GM12864 (cell line): Measurements from ENCODE around the gene OR6A2.

Experiments used
- DNase-seq: peaks from one replicate; pipeline ENCODE4 v3.0.0-alpha.2; 2011; ENCODE audit warnings: low read depth
- H3K4me3 ChIP-seq: 2 replicates; pipeline ENCODE4 v1.5.1; 2011; ENCODE audit warnings: mild to moderate bottlenecking, low read depth, low read length, control low read depth
- CTCF ChIP-seq: IDR thresholded peaks from 2 replicates; pipeline ENCODE4 v1.5.1; 2011; ENCODE audit warnings: low read depth, mild to moderate bottlenecking, moderate library complexity, low read length, control low read depth, inconsistent platforms; ENCODE audit errors: missing control alignments

Gene OR6A2

GRCh38 chr11:6799402-6799801, at the start of gene OR6A2:
OR6A2 (minus strand) TSS chr11:6799689; CDS start chr11:6795708, 3,981 bp downstream.
- DNase-seq = no peak
- no peak within 1 kb of the TSS for H3K4me3 ChIP-seq
- TF ChIP-seq CTCF = no peak

GRCh38 chr11:6845383-6845782, 45.9 kb upstream of the OR6A2 start, which contains the start of gene OR10A5:
OR10A5 (plus strand) TSS chr11:6845683; CDS start chr11:6845683, 0 bp downstream.
- TF ChIP-seq CTCF = no peak
- H3K4me3 ChIP-seq = no peak within 1 kb of the TSS
- no peak for DNase-seq

- H3K4me3 ChIP-seq = no peak overlapping the region
- no peak for TF ChIP-seq CTCF
- no peak for DNase-seq
These were observed 44.9 kb upstream of the OR6A2 start for GRCh38 chr11:6844356-6844755.

- no peak for TF ChIP-seq CTCF
- no peak overlapping the region for H3K4me3 ChIP-seq
- DNase-seq = no peak
These were observed 44.2 kb upstream of the OR6A2 start for GRCh38 chr11:6843670-6844069.

GRCh38 chr11:6841694-6842093, 42.2 kb upstream of the OR6A2 start:
- TF ChIP-seq CTCF = no peak
- H3K4me3 ChIP-seq = no peak overlapping the region
- DNase-seq = no peak

GRCh38 chr11:6834021-6834420, 34.5 kb upstream of the OR6A2 start:
- no peak for DNase-seq
- TF ChIP-seq CTCF = no peak
- H3K4me3 ChIP-seq = no peak overlapping the region

GRCh38 chr11:6833356-6833755, 33.9 kb upstream of the OR6A2 start:
- DNase-seq = no peak
- no peak for TF ChIP-seq CTCF
- H3K4me3 ChIP-seq = no peak overlapping the region
